Uterus (tissue), 4 donors: ENCODE data around the gene DNAJC30. TPM values are rescaled to one million over a fixed set of nuclear protein-coding genes. Genes with fewer than 3 reads are reported as not detected.

Experiments used
- DNase-seq, 2 donors: peaks; one replicate each; pipeline ENCODE4 v3.0.0-alpha.2; 2019 to 2020
- H3K27ac ChIP-seq, 2 donors: fragments of 200-600 bp; sonication (generic); 1 replicate in 1 of 2; 2 replicates in 1 of 2; pipeline ENCODE4 v1.5.1; 2016 to 2018
- H3K27me3 ChIP-seq, 2 donors: fragments of 200-600 bp; sonication (generic); one replicate each; pipeline ENCODE4 v1.5.1; 2018 to 2019; ENCODE audit warnings: control low read depth in 1 of 2
- H3K36me3 ChIP-seq, 2 donors: fragments of 200-600 bp; sonication (generic); one replicate each; pipeline ENCODE4 v1.5.1; 2019; ENCODE audit warnings: control low read depth in 1 of 2
- H3K4me1 ChIP-seq, 2 donors: fragments of 200-600 bp; sonication (generic); one replicate each; pipeline ENCODE4 v1.5.1; 2018 to 2019; ENCODE audit warnings: control low read depth in 1 of 2
- H3K4me3 ChIP-seq, 2 donors: fragments of 200-600 bp; sonication (generic); 1 replicate in 1 of 2; 2 replicates in 1 of 2; pipeline ENCODE4 v1.5.1; 2018 to 2019; ENCODE audit warnings: mild to moderate bottlenecking in 1 of 2
- H3K9me3 ChIP-seq, 2 donors: fragments of 200-600 bp; sonication (generic); one replicate each; pipeline ENCODE4 v1.5.1; 2019; ENCODE audit warnings: control low read depth in 1 of 2
- CTCF ChIP-seq, 4 experiments: fragments of 200-600 bp in 2 of 4; fragments of 450-650 bp in 2 of 4; sonication (generic) in 2 of 4; IDR thresholded peaks; one replicate each; pipeline ENCODE4 v1.5.1; 2016 to 2019; ENCODE audit warnings: antibody characterized with exemption in 4 of 4, mild to moderate bottlenecking in 2 of 4, moderate library complexity in 1 of 4
- POLR2A ChIP-seq, 2 donors: fragments of 450-650 bp; IDR thresholded peaks; one replicate each; pipeline ENCODE4 v1.6.1; 2016; ENCODE audit warnings: antibody characterized with exemption in 2 of 2, mild to moderate bottlenecking in 1 of 2, moderate library complexity in 1 of 2
- intact Hi-C: fragments of 100-400 bp; cut with DNase I; formaldehyde crosslinking; loops from one replicate; pipeline ENCODE4 v1.15.1; 2023; ENCODE audit warnings: low total_unique reads
- total RNA-seq, 4 donors: library from RNA; depleted of rRNA in 3 of 4; stranded (reverse); fragments of >200 nt in 3 of 4; gene quantifications; one replicate each; pipeline versions ENCODE4 v1.1.0 to v1.2.4, GENCODE V29; 2014 to 2023
- donor health status: DM: yes; HTN: yes; CAD: no.

The DNAJC30 gene
- total RNA-seq, 4 donors from 2014 or later = 0.29 to 14.1 (median 3.3) TPM

- intact Hi-C loops = no loop called here
- no peak for DNase-seq
- no peaks in the 10 kb centered on the region for H3K36me3 ChIP-seq
- no peak overlapping the region for H3K27ac ChIP-seq
- TF ChIP-seq CTCF (IDR thresholded peaks at IDR 0.05) = no peak
- TF ChIP-seq POLR2A (IDR thresholded peaks at IDR 0.05) = no peak
- peaks cover 0 to 12% of the 10 kb centered on the region in 2 donors for H3K4me1 ChIP-seq
- no peaks in the 10 kb centered on the region for H3K27me3 ChIP-seq
- no peaks in the 10 kb centered on the region for H3K9me3 ChIP-seq
- H3K4me3 ChIP-seq = peak overlapping the region; percentile 33 to 70
Observed at GRCh38 chr7:73719806-73720169, 36.5 kb upstream of the DNAJC30 start.

DNA sequence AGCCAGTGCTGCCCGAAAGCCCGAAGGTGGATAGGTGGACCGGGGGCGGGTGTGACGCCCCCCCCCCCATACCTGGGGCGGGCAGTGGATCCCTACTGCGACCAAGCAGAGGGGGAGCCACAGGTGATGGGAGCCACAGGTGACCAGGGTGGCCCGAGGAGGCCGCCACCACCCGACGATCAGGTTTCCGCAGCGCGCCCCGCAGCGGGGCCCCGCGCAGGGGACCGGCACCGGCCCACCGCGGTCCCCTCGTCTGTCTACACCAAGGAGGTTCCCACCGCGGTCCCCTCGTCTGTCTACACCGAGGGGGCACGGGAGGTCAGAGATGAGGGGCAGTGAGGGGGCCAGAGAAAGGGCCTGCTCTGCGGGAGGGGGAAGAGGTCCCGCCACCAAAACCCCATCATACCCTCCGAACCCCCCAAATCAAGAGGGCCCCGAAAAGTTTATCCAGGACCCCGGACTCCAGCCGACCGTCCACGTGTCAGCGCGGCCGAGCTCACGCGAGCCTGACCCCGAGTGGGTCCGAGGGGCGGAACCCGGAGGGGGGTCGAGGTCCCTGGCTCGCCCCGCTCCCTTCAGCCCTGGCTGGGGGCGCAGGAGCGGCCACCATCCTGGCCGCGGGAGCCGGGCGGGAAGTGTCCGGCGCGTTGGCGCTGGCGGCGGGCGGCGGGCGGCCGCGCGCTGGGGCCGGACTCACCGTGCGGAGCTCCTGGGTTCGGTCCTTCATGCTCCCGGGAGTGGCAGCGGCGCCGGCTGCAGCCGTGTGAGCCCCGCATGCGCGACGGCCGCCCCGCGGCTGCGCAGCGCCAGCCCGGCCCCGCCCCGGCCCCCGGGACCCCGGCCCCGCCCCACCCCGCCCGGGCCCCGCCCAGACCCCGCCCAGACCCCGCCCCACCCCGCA, 35.9 kb upstream of the DNAJC30 start, which contains the start of gene STX1A:
Gene STX1A, minus strand, starts transcription at position 765 of the 901 bp plus-strand sequence. Its CDS starts 38 bp downstream, at position 727.
- intact Hi-C loops = no loop called here
- Histone ChIP-seq H3K27ac (peak within 1 kb of the TSS; percentile 47 to 51), H3K9me3 (no peaks in the 10 kb centered on the region), H3K27me3 (no peaks in the 10 kb centered on the region), H3K4me3 (peak within 1 kb of the TSS; percentile 49 to 70), H3K36me3 (no peaks in the 10 kb centered on the region), H3K4me1 (peaks cover 0 to 12% of the 10 kb centered on the region in 2 donors)
- peak in 1 of 2 donors; percentile 77 for DNase-seq
- TF ChIP-seq POLR2A (IDR thresholded peaks at IDR 0.05) = peak in 1 of 2 donors; percentile 66
- no peak for TF ChIP-seq CTCF (IDR thresholded peaks at IDR 0.05)

DNA sequence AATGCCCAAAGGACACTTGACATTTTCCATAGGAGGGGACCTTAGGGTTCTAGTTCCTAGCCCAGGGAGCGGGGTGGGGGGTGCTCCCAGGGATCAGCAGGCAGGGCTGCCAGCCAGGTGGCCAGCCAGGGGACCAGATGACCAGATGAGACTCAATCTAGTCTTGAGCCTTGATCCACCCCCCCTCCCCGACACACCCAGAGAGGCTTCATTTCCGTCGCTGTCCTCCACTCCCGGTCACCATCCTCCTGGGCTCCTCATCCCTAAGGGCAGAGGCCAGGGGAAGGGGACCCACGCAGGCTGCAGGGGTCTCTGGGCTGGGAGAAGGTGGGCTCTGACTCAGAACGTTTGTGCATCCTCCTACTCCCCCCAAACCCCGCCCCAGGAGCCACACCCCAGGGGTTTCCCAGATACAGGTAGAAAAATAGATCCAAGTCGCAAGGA, 35.2 kb upstream of the DNAJC30 start:
- no peak for TF ChIP-seq POLR2A (IDR thresholded peaks at IDR 0.05)
- TF ChIP-seq CTCF (IDR thresholded peaks at IDR 0.05) = no peak
- DNase-seq = no peak
- no peaks in the 10 kb centered on the region for H3K27me3 ChIP-seq
- peak overlapping the region; percentile 49 to 70 for H3K4me3 ChIP-seq
- H3K9me3 ChIP-seq = no peaks in the 10 kb centered on the region
- H3K27ac ChIP-seq = no peak overlapping the region
- H3K4me1 ChIP-seq = peaks cover 0 to 12% of the 10 kb centered on the region in 2 donors
- no peaks in the 10 kb centered on the region for H3K36me3 ChIP-seq
- intact Hi-C loops = no loop called here

DNA sequence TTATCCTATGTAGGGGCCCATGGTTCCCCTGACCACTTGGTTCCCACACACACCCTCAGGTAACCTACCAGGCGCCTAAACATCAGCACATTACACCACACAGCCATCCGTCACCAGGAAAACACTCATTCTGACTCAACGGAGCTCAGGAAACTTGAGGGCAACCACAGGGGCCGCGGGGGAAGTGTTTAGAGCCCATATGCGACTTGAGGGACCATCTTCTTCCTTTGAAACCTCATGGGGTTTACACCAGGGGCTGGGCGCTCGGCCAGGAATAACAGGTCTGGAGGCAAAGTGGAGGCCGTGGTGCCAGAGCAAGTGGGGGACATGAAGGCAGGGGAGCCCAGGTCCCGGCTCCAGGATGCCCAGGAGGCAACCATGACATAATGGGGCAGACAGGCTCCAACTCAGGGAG, 34.7 kb upstream of the DNAJC30 start:
- Histone ChIP-seq H3K4me3 (no peak overlapping the region), H3K9me3 (no peaks in the 10 kb centered on the region), H3K36me3 (no peaks in the 10 kb centered on the region), H3K27ac (no peak overlapping the region), H3K4me1 (peaks cover 0 to 12% of the 10 kb centered on the region in 2 donors), H3K27me3 (no peaks in the 10 kb centered on the region)
- TF ChIP-seq POLR2A (IDR thresholded peaks at IDR 0.05) = no peak
- TF ChIP-seq CTCF (IDR thresholded peaks at IDR 0.05) = no peak
- no peak for DNase-seq
- intact Hi-C loops = no loop called here
